Measurements from ENCODE around the gene MOV10.
"Not testable (repeated sequence)": the region's sequence is repeated elsewhere in the genome, so short reads cannot be mapped to it uniquely, and the experiment has no call there.

Gene MOV10, protein sequence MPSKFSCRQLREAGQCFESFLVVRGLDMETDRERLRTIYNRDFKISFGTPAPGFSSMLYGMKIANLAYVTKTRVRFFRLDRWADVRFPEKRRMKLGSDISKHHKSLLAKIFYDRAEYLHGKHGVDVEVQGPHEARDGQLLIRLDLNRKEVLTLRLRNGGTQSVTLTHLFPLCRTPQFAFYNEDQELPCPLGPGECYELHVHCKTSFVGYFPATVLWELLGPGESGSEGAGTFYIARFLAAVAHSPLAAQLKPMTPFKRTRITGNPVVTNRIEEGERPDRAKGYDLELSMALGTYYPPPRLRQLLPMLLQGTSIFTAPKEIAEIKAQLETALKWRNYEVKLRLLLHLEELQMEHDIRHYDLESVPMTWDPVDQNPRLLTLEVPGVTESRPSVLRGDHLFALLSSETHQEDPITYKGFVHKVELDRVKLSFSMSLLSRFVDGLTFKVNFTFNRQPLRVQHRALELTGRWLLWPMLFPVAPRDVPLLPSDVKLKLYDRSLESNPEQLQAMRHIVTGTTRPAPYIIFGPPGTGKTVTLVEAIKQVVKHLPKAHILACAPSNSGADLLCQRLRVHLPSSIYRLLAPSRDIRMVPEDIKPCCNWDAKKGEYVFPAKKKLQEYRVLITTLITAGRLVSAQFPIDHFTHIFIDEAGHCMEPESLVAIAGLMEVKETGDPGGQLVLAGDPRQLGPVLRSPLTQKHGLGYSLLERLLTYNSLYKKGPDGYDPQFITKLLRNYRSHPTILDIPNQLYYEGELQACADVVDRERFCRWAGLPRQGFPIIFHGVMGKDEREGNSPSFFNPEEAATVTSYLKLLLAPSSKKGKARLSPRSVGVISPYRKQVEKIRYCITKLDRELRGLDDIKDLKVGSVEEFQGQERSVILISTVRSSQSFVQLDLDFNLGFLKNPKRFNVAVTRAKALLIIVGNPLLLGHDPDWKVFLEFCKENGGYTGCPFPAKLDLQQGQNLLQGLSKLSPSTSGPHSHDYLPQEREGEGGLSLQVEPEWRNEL

DNA sequence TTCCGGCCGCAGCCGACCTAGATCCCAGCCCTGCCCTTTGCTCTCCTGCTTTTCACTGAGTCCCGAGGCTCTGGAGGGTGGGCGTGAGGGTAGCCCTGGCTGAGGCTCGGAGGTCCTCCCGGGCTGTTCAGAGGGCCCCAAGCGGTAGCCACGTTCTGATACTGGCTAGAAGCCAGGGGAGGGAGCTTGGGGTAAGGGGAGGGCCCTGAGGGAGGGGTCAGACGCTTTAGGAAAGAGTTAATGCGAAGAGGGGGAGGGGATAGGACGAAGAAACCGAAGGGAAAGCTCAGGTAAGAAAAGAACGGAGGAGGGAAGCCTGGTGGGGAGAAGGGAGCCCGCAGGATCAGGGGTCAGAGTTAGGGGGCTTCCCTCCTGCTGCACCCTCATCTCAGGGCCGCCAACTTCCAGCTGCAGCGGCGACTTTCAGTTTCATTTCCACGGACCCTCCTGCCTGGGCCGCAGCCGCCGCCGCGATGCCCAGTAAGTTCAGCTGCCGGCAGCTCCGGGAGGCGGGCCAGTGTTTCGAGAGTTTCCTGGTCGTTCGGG lies at the start of gene MOV10:
TSS of gene MOV10 (plus strand) at position 220 of the 546 bp plus-strand sequence. CDS start at position 474, 254 bp downstream.
- peak; percentile 45 for DNase-seq (ENCODE audit: low spot score)

DNA sequence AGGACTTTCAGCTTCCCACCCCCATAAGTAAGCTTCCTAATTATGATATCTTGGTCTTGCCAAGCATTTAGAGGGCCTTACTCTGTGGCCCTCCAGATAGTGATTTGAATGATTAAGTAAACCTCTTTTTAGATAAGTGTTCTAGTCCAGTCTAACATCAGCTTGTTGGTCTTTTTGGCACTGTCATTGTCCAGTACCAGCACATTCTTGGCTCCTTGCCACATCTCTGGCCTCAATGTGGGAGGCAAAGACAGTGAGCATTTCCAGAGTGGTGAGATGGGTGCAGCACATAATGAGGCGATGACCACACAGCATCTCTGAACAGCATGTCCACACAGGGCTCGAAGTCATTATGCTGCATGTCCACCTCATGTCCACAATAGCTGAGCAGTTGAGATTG lies 48.8 kb upstream of the MOV10 start:
- DNase-seq (ENCODE audit: low spot score): peak; percentile 56

DNA sequence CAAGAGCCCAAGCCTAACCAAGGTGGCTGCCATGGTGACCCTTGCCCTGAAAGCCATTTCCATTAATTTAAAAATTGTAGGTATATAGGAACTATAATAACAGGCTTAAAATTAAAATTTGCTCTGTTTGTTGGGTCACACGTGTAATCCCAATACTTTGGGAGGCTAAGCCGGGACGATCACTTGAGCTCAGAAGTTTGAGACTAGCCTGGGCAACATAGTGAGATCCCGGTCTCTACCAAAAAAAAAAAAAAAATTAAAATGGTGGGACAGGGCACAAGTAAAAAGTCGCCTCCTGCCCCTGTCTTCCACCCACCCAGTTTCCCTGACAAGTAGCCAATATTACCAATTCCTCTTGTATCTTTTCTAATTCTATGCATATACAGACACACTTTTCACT lies 48.3 kb upstream of the MOV10 start:
- no peak for DNase-seq (ENCODE audit: low spot score)

DNA sequence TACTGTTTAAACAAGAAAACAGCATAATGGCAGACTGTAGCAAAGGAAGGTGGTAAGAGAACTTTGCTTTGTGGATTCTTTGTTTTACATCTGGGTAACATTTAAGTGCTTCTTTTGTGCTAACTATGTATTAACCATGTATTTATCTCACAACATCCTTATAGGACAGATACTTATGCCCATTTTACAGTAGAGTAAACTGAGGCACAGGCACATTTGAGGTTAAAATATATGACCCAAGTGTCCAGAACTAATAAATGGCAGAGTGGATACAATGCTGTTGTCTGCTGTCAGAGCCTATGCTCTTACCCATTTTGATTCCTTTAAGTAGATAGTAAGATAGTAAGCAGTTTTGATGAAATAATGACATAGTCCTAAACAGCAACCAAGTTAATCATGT lies 47.6 kb upstream of the MOV10 start:
- DNase-seq (ENCODE audit: low spot score): no peak

DNA sequence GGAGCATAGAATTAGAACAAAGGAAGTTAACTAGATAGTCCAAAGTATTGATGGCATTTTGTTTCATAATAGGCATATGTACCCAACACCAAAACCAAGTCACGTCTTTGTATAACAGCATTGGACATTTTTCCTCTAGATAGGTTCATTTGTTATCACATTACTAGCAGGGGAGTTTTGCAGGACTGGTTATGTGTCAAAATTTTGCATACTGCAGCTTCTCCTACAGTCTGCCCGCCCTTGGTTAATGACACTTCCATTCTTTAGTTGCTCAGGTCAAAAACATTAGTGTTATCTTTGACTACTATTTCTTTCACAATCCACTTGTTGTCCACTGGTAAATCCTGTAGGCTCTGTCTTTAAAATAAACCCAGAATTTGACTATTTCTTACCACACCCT lies 45.9 kb upstream of the MOV10 start:
- DNase-seq (ENCODE audit: low spot score): no peak

DNA sequence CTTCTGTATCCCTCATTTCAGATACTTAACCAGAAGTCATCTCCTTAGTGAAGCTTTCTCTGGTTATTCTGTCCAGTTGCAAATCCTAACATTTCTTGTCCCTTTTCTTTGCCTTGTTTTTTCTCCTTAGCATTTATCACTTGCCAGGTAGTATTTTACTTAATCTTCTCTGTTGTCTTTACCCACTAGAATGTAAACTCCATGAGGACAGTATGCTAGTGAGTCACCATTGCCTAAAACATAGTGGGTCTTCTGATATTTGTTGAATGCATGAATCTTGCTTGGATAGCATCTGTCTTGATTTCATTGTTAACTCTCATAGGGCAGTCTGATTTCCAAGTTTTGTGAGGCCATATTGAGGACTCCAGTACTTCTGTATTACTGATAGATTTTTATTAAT lies 45.2 kb upstream of the MOV10 start:
- DNase-seq (ENCODE audit: low spot score): no peak

DNA sequence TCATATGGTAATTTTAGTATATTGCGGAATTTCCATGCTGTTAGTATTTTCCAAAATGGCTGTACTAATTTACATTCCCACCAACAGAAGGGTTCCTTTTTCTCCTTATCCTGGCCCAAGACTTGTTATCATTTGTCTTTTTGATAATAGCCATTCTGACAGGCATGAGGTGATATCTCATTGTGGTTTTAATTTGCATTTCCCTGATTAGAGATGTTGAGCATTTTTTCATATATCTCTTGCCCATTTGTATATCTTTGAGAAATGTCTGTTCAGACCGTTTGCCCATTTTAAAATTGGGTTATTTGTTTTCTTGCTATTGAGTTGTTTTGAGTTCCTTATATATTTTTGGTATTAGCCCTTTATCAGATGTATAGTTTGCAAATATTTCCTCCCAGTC lies 40.8 kb upstream of the MOV10 start:
- no peak for DNase-seq (ENCODE audit: low spot score)

DNA sequence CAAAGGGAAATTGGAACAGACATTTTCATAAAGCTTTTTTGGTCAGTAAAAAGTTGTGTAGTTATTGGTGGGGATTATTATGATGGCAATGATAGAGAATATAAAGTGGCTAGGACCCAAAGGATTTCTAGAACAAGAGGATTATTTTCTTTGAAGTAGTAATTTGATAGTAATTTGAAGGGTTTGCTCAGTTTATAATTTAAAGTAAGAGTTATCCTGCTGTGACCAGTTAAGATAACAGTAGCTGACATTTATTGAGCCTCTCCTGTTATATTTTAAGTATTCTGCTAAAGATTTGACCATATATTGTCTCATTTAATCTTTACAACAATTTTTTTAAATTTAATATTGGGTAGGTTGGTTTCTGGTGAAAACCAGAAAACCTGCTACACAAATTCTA lies 40.1 kb upstream of the MOV10 start:
- DNase-seq (ENCODE audit: low spot score): no peak

DNA sequence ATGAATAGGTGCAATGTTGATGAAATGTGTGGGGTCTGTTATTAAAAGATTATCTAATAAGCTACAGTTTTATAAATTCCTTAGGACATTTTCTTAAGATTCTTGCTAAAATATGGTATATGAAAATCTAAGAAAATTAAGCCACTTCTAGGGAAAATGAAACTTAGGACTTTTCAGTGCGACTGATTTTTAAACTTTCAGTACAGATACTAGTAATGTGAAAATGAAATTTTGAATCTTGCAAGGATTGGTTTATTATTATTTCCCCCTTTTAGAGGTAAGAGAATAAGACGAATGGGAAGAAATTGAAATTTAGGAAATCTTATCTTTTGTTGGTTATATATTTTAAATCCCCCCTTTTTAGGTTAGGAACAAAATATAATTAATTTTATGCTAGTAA lies 38.4 kb upstream of the MOV10 start:
- no peak for DNase-seq (ENCODE audit: low spot score)

DNA sequence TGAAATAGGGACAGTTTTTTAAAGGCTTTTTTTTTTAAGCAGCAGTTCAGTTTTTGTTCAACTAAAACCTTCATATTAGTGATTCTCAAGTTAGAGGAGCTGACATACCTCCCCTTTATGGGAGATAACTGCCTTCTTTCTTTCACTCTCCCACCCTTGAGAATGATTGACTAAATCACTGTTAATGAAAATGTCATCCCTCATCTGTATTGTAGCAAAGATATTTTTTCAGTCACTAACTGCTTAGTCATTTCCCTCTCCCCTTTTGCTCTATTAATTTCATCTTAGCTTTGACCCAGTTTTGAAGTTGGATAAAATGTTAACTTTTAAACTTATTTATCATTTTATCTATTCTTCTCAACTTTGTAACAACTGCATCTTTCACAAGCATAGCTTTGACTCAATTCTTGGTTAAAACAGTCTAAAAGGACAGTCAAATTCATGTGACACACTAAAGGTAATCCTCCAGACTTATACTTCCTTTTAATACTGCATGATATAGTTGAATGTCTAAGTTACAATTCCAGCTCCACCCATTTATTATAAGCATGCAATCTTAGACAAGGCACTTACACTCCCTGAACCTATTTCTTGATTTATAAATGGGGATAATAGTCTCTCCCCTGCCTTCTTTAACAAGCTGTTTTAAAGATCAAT lies 37.7 kb upstream of the MOV10 start:
- DNase-seq (ENCODE audit: low spot score): no peak

DNA sequence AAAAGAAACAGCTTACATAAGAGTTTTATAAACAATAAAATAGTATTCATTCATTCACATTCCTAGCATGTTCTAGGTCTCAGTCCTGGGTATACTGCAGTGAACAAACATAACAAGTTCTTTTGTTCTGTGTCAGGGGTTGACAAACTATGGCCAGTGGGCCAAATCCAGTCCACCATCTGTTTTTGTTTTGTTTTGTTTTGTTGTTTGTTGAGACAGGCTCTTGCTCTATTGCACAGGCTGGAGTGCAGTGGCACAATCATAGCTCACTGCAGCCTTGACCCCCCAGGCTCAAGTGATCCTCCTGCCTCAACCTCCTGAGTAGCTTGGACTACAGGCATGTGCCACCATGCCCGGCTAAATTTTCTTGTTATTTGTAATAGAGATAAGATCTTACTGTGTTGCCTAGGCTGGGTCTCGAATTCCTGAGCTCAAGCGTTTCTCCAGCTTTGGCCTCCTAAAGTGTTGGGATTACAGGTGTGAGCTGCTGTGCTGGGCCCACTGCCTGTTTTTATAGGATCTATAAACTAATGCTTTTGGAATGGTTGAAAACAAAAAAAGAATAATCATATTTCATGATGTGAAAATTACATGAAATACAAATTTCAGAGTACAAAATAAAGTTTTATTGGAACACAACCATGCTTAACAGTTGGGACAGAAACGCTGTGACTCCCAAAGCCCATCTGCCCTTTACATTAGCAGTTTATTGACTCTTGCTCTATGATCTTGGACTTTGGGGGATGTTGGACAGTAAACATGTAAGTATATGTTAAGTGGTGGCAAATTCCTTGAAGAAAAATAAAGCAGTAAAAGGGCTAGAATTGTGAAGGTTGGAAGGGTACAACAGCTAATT lies 37.0 kb upstream of the MOV10 start:
- DNase-seq (ENCODE audit: low spot score): no peak

DNA sequence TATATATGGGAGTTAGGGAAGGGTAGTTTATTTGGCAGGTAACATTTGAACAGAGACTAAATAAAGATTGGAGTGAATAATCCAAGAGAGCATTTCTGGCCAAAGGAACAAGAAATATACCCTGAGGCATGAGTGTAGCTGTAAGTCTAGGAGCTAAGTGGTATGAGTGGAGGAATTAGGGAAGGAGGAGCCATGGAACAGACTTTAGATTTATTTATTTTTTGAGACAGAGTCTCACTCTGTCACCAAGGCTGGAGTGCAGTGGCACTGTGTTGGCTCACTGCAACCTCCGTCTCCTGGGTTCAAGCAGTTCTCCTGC lies 36.4 kb upstream of the MOV10 start:
- no peak for DNase-seq (ENCODE audit: low spot score)

DNA sequence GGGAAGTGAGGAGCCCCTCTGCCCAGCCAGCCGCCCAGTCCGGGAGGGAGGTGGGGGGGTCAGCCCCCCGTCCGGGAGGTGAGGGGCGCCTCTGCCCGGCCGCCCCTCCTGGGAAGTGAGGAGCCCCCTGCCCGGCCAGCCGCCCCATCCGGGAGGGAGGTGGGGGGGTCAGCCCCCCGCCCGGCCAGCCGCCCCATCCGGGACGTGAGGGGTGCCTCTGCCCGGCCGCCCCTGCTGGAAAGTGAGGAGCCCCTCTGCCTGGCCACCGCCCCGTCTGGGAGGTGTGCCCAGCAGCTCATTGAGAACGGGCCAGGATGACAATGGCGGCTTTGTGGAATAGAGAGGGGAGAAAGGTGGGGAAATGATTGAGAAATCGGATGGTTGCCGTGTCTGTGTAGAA lies 34.0 kb upstream of the MOV10 start:
- not testable (repeated sequence) for DNase-seq (ENCODE audit: low spot score)

DNA sequence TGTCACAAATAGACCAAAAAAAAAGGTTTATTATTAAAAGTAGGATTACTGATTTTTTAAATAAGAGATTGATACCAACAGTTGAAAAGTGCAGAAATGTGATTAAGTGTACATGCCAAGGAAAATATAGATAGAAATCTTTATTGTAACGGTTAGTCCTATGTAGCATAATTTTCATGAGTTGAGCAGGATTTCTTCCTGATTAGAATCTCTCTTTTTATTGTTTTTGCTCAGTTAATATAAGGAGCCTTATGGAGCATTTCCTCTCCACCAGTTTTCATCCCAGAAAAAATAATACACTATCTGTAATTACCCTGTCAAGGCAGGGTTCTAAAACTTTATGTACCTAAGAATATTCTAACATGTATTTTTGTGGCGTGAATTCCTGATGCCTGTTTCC lies 31.4 kb upstream of the MOV10 start:
- DNase-seq (ENCODE audit: low spot score): no peak

DNA sequence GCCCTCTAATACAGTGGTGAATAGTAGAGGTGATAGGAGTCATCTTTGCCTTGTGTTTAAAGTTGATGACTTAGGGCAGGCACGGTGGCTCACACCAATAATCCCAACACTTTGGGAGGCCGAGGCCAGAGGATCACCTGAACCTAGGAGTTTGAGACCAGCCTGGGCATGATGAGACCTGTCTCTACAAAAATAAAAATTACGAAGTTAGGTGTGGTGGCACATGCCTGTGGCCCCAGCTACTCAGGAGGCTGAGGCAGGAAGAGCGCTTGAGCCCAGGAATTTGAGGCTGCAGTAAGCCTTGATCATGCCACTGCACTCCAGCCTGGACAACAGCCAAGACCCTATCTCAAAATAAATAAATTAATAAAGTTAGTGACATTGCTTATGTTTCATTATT lies 28.2 kb upstream of the MOV10 start:
- DNase-seq (ENCODE audit: low spot score): no peak

DNA sequence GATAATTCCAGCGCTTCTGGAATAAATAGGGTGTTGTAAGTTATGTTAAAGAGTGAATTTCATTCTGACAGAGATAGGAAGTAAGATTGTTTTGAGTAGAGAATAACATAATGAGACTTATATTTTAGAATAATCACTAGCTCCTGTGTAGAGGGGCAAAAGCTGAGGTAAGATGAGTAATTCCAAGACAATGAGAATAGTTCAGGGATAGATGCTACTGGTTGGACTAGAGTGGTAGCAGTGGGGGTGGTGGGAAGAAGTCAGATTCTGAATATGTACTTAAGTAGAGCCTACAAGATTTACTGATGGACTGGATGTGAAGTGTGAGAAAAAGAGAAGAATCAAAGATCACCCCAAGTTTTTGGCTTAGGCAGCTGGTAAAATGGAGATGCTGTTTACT lies 23.3 kb upstream of the MOV10 start:
- DNase-seq (ENCODE audit: low spot score): no peak

DNA sequence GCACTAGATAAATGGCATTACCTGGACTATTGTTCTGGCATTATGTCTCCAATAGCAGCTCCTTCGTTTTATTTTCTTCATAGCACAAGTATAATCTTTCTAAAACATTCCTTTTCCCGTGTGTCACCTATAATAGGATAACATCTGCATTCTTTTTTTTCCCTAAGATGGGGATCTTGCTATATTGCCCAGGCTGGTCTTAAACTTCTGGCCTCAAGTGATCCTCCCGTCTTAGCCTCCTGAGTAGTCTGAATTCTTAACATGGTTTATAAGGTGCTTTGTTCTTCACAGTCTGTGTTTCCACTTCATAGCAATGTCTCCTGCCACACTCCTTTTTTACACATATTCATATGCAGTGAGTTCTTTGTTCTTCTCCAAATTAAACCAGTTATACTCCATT lies 8.6 kb upstream of the MOV10 start:
- DNase-seq (ENCODE audit: low spot score): no peak

DNA sequence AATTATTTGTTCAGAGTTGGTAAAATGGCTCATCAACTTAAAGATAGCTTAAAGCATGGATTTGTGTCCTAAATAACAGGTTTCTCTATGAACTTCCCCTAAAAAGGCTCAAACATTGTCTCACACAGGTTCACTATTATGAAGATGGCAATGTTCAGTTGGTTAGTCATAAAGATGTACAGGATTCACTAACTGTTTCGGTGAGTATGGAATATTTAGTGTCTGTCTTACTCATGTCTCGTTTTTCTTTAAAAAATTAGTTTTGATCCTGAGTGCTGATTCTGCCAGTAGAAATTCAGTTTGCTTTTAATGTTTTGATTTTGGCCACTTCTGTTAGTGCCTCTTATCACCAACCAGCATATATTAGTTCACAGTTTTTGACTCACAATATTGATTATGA lies 7.5 kb upstream of the MOV10 start:
- no peak for DNase-seq (ENCODE audit: low spot score)

DNA sequence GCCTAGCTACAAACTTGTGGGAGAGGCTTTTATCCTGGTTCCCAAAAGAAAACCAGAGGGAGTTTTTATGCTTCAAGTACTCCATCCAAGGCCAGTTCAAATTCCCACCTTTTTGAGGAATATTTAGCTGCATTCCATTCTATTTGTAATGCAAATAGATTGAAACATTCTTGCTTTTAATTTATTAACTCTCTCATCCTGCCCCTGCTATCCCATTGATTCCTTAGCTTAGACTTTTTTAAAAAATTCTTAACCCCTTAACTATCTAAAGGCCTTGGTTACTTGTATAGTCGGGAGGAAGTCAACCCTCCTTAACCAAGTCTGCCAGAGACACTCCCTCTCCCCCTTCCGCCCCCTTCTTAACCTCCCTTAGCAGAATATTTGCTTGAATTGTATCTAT lies 2.5 kb upstream of the MOV10 start:
- no peak for DNase-seq (ENCODE audit: low spot score)

DNA sequence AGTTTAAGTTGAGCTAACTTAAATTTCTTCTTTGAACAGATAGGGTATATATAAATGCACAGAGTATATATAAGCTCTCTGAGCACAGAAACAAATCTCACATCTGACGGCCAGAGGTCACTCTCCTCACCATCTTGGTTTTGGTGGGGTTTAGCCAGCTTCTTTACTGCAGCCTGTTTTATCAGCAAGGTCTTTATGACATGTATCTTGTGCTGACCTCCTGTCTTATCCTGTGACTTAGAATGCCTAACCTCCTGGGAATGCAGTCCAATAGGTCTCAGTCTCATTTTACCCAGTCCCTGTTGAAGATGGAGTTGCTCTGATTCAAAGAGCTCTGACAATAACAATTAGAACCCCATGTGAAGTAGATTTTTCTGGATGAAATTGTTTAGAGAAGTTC lies 1.6 kb upstream of the MOV10 start:
- DNase-seq (ENCODE audit: low spot score): no peak
